Activated CD8-positive, alpha-beta memory T cell treated with anti-CD3 and anti-CD28 coated beads for 4 hours (primary cell): ENCODE results near the gene UBL5.

Experiments used
- DNase-seq, 2 donors: peaks; one replicate each; pipeline ENCODE4 v3.0.0-alpha.2; 2020; ENCODE audit warnings: low read depth in 2 of 2

The UBL5 gene

GRCh38 chr19:9854282-9854846 is 26.6 kb downstream of the UBL5 start:
- DNase-seq = no peak

- no peak for DNase-seq
These were observed 28.9 kb downstream of the UBL5 start for GRCh38 chr19:9856609-9857008.

GRCh38 chr19:9857076-9857721 is 29.5 kb downstream of the UBL5 start:
- no peak for DNase-seq

GRCh38 chr19:9857920-9858746 is 30.4 kb downstream of the UBL5 start:
- DNase-seq = no peak

GRCh38 chr19:9858766-9859165 is 31.0 kb downstream of the UBL5 start:
- DNase-seq = no peak

- no peak for DNase-seq
These were observed 32.7 kb downstream of the UBL5 start for GRCh38 chr19:9860407-9860806.

- no peak for DNase-seq
These were observed 33.8 kb downstream of the UBL5 start for GRCh38 chr19:9861503-9861902.

- no peak for DNase-seq
These were observed 35.2 kb downstream of the UBL5 start for GRCh38 chr19:9862938-9863337.

- DNase-seq = no peak
These were observed 36.0 kb downstream of the UBL5 start for GRCh38 chr19:9863759-9864158.

- no peak for DNase-seq
These were observed 38.2 kb downstream of the UBL5 start for GRCh38 chr19:9865732-9866501.

GRCh38 chr19:9868983-9869617 is 41.4 kb downstream of the UBL5 start:
- DNase-seq = no peak

- DNase-seq = no peak
These were observed 44.1 kb downstream of the UBL5 start for GRCh38 chr19:9871626-9872338.

- no peak for DNase-seq
These were observed 45.0 kb downstream of the UBL5 start for GRCh38 chr19:9872618-9873242.

- no peak for DNase-seq
These were observed 47.4 kb downstream of the UBL5 start for GRCh38 chr19:9875031-9875627.

- DNase-seq = no peak
These were observed 48.1 kb downstream of the UBL5 start for GRCh38 chr19:9875796-9876195.

- no peak for DNase-seq
These were observed 50.2 kb downstream of the UBL5 start for GRCh38 chr19:9877780-9878510.

- DNase-seq = no peak
These were observed 50.9 kb downstream of the UBL5 start for GRCh38 chr19:9878511-9879196.
